GM23248 (cell line): ENCODE data around the gene PIM1. TPM values are rescaled to one million over a fixed set of nuclear protein-coding genes. Genes with fewer than 3 reads are reported as not detected.
A peak's percentile ranks its signal among the peaks of the same experiment; 100 is the strongest.

Experiments used
- DNase-seq: peaks from one replicate; pipeline ENCODE4 v3.0.0-alpha.2; 2015
- H2AFZ ChIP-seq: fragments of 200-600 bp; sonication (generic); 2 replicates; pipeline ENCODE4 v1.6.1; 2016; ENCODE audit warnings: antibody characterized with exemption
- H3F3A ChIP-seq: fragments of 200-600 bp; sonication (generic); 2 replicates; pipeline ENCODE4 v1.6.1; 2016; ENCODE audit warnings: mild to moderate bottlenecking, antibody characterized with exemption, mixed run types; ENCODE audit not compliant: insufficient read depth
- H3K27ac ChIP-seq: fragments of 200-600 bp; sonication (generic); 2 replicates; pipeline ENCODE4 v1.5.1; 2016; ENCODE audit warnings: mild to moderate bottlenecking
- H3K27me3 ChIP-seq: fragments of 200-600 bp; sonication (generic); replicated peaks from 2 replicates; pipeline ENCODE4 v1.6.1; 2016; ENCODE audit warnings: mild to moderate bottlenecking; ENCODE audit not compliant: insufficient read depth
- H3K36me3 ChIP-seq: fragments of 200-600 bp; sonication (generic); 2 replicates; pipeline ENCODE4 v1.6.1; 2016; ENCODE audit warnings: low read depth, mild to moderate bottlenecking
- H3K4me1 ChIP-seq: fragments of 200-600 bp; sonication (generic); 2 replicates; pipeline ENCODE4 v1.6.1; 2016; ENCODE audit warnings: mild to moderate bottlenecking; ENCODE audit not compliant: insufficient read depth
- H3K4me2 ChIP-seq: fragments of 200-600 bp; sonication (generic); one replicate; pipeline ENCODE4 v1.6.1; 2016; ENCODE audit warnings: mild to moderate bottlenecking; ENCODE audit not compliant: unreplicated experiment
- H3K4me3 ChIP-seq: fragments of 200-600 bp; sonication (generic); 2 replicates; pipeline ENCODE4 v1.5.1; 2016; ENCODE audit warnings: mild to moderate bottlenecking
- H3K79me2 ChIP-seq: fragments of 200-600 bp; sonication (generic); 2 replicates; pipeline ENCODE4 v1.6.1; 2016; ENCODE audit warnings: mild to moderate bottlenecking; ENCODE audit not compliant: insufficient read depth
- H3K9ac ChIP-seq: fragments of 200-600 bp; sonication (generic); 2 replicates; pipeline ENCODE4 v1.6.1; 2016; ENCODE audit warnings: mild to moderate bottlenecking
- H3K9me2 ChIP-seq: fragments of 200-600 bp; sonication (generic); 2 replicates; pipeline ENCODE4 v1.6.1; 2016; ENCODE audit warnings: mixed run types, mild to moderate bottlenecking, moderate library complexity; ENCODE audit not compliant: insufficient read depth
- H3K9me3 ChIP-seq: fragments of 200-600 bp; sonication (generic); one replicate; pipeline ENCODE4 v1.6.1; 2017; ENCODE audit warnings: low read depth
- H4K20me1 ChIP-seq: fragments of 200-600 bp; sonication (generic); 2 replicates; pipeline ENCODE4 v1.6.0; 2016; ENCODE audit not compliant: insufficient read depth
- EZH2 ChIP-seq: fragments of 200-600 bp; sonication (generic); IDR thresholded peaks from 2 replicates; pipeline ENCODE4 v1.6.1; 2018; ENCODE audit warnings: antibody characterized with exemption, mild to moderate bottlenecking; ENCODE audit not compliant: insufficient read depth, poor library complexity, severe bottlenecking
- EZH2phosphoT487 ChIP-seq: fragments of 200-600 bp; sonication (generic); IDR thresholded peaks from 2 replicates; pipeline ENCODE4 v1.6.1; 2018; ENCODE audit warnings: antibody characterized with exemption, moderate library complexity, mild to moderate bottlenecking, low read depth; ENCODE audit not compliant: insufficient read depth
- WGBS, 2 experiments: methylation state at CpG; one replicate each; pipeline ENCODE4 v1.1.6; 2015 to 2017; ENCODE audit warnings: low lambda C conversion rate in 2 of 2, low coverage in 1 of 2; ENCODE audit errors: missing lambda C conversion rate in 2 of 2; 5-methylcytosine and 5-hydroxymethylcytosine counted together
- in situ Hi-C: fragments of 300-500 bp; cut with MboI; formaldehyde crosslinking; loops from 2 replicates; pipeline ENCODE4 v1.15.0; 2020
- polyA plus RNA-seq: library from polyadenylated mRNA; unstranded; fragments of >200 nt; fragmentation: Nextera tagmentation; extraction: Ambion mirVana; gene quantifications from 2 replicates; pipeline ENCODE4 v1.2.1, GENCODE V29; 2016
- total RNA-seq: library from RNA; depleted of rRNA; stranded (reverse); fragments of >200 nt; shearing (Covaris generic); gene quantifications from 2 replicates; pipeline ENCODE4 v1.2.3, GENCODE V29; 2014

PIM1 gene
- total and polyA plus RNA-seq, 2 experiments from 2014 or later = 12.0 to 15.5 TPM

DNA sequence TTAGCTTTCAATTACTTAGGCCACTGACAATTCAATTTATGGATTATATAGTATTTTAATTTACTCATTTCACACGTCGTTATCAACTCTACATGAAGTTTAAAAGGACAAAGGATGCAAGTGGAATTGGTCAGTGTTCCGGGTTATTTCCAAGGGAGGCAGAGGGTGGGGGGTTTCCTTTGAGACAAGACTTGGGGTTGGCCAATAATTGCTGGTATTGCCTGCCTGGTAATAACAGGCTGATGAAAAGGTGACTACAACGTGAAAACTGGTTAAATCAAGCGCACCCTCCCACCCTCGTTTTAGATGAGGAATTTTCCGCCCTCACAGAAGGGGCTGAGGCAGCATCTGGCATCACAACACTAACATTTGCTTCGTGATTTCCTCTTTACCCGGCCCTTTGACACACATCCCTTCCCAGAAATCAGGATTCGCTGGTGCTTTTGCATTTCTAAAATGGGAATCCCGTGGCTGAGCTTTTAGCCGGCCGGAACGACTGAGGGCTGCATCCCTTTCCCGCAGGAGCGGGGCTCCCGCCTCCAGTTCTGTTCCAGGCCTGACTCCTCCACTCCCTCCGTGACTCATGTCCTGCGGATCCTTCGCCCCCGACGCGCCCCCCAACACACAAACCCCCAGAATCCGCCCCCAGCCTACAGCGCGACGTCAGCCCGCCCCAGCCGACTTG lies 999 bp upstream of the PIM1 start:
- in situ Hi-C loops = no loop called here
- 1 to 3% methylated on average over 18 to 27 of the region's 29 CpGs for WGBS, 2 experiments
- no peak for TF ChIP-seq EZH2phosphoT487
- TF ChIP-seq EZH2 = no peak
- peak overlapping the region; percentile 76 for H3K4me2 ChIP-seq
- peak overlapping the region; percentile 67 for H3K4me3 ChIP-seq
- peaks cover 17% of the 10 kb centered on the region for H3K36me3 ChIP-seq
- H3F3A ChIP-seq = peaks cover 10% of the 10 kb centered on the region; the same call in 1 of the 2 replicates
- no peaks in the 10 kb centered on the region for H4K20me1 ChIP-seq
- peak overlapping the region; percentile 93 for H3K27ac ChIP-seq
- H3K9me2 ChIP-seq = no peaks in the 10 kb centered on the region
- peak overlapping the region; percentile 54 for H2AFZ ChIP-seq
- no peaks in the 10 kb centered on the region for H3K9me3 ChIP-seq
- H3K79me2 ChIP-seq = peaks cover 10% of the 10 kb centered on the region; the same call in 1 of the 2 replicates
- H3K27me3 ChIP-seq = no peaks in the 10 kb centered on the region
- DNase-seq = peak; percentile 90
- H3K9ac ChIP-seq = peak overlapping the region; percentile 90
- H3K4me1 ChIP-seq = peaks cover 15% of the 10 kb centered on the region

DNA sequence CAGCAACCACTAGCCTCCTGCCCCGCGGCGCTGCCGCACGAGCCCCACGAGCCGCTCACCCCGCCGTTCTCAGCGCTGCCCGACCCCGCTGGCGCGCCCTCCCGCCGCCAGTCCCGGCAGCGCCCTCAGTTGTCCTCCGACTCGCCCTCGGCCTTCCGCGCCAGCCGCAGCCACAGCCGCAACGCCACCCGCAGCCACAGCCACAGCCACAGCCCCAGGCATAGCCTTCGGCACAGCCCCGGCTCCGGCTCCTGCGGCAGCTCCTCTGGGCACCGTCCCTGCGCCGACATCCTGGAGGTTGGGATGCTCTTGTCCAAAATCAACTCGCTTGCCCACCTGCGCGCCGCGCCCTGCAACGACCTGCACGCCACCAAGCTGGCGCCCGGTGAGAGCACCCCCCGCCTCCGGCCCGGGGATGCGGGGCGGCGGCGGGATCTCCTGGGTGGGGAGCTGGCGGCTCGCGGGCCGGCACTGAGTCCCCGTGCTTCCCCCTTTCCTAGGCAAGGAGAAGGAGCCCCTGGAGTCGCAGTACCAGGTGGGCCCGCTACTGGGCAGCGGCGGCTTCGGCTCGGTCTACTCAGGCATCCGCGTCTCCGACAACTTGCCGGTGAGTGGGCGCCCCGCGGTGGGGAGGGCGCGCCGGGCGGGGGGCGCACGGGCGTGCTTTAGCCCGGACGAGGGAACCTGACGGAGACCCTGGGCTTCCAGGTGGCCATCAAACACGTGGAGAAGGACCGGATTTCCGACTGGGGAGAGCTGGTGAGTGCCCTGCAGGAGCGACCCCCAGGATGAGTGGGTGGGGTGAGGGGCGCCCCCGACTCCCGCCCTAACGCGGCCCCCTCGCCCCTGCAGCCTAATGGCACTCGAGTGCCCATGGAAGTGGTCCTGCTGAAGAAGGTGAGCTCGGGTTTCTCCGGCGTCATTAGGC lies 585 bp downstream of the PIM1 start:
- Histone ChIP-seq H3K27me3 (no peaks in the 10 kb centered on the region), H3F3A (peaks cover 13% of the 10 kb centered on the region; the same call in 1 of the 2 replicates), H3K36me3 (peaks cover 30% of the 10 kb centered on the region), H3K4me2 (peak overlapping the region; percentile 95), H3K9ac (peak overlapping the region; percentile 96), H2AFZ (0 out of 2 replicates have a peak overlapping the region, but pooled peaks have one; percentile 2), H3K9me3 (no peaks in the 10 kb centered on the region), H3K9me2 (no peaks in the 10 kb centered on the region), H3K4me1 (peaks cover 15% of the 10 kb centered on the region), H3K27ac (peak overlapping the region; percentile 83), H3K4me3 (peak overlapping the region; percentile 86), H4K20me1 (no peaks in the 10 kb centered on the region), H3K79me2 (peaks cover 10% of the 10 kb centered on the region; the same call in 1 of the 2 replicates)
- TF ChIP-seq EZH2phosphoT487 (no peak), EZH2 (no peak)
- in situ Hi-C loops = loop anchor here (10.0 kb wide), 1 partner anchor 116 kb away; no protein-coding TSS in a partner anchor
- peak; percentile 75 for DNase-seq
- WGBS, 2 experiments = 1% methylated on average over 37 to 67 of the region's 92 CpGs

DNA sequence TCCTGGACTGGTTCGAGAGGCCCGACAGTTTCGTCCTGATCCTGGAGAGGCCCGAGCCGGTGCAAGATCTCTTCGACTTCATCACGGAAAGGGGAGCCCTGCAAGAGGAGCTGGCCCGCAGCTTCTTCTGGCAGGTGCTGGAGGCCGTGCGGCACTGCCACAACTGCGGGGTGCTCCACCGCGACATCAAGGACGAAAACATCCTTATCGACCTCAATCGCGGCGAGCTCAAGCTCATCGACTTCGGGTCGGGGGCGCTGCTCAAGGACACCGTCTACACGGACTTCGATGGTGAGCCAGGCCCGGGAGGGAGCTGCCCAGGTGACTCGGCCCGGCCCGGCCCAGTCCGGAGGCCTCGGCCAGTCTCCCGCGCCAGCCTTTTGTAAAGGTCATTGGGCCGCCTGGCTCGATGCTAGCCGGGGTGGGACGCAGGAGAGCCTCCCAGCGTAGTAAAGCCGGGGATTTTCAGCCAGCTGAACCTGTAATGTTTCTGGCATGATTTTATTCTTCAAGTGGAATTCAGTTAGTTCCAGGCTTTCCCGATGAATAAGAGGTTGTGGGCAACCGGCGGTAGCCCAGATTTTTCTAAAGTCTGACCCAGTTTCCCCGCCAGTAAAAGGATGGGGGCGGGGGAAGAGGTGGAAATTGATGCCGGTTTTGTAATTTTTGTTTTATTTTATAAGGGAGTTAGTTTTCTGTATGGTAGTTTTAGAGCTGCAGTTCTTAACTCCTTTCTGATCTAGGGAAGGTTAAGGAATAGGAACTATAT lies 1.4 kb downstream of the PIM1 start:
- Histone ChIP-seq H2AFZ (no peak overlapping the region), H3K9me3 (no peaks in the 10 kb centered on the region), H3F3A (peaks cover 15% of the 10 kb centered on the region; the same call in 1 of the 2 replicates), H3K4me3 (peak overlapping the region; percentile 86), H3K27me3 (no peaks in the 10 kb centered on the region), H3K9me2 (no peaks in the 10 kb centered on the region), H3K4me1 (peaks cover 15% of the 10 kb centered on the region), H3K27ac (peak overlapping the region; percentile 83), H3K79me2 (peaks cover 10% of the 10 kb centered on the region; the same call in 1 of the 2 replicates), H3K9ac (peak overlapping the region; percentile 96), H3K4me2 (peak overlapping the region; percentile 95), H4K20me1 (no peaks in the 10 kb centered on the region), H3K36me3 (peaks cover 34% of the 10 kb centered on the region)
- in situ Hi-C loops = loop anchor here (10.0 kb wide), 1 partner anchor 117 kb away; no protein-coding TSS in a partner anchor
- WGBS, 2 experiments = 0 to 1% methylated on average over 43 to 45 of the region's 45 CpGs
- peak; percentile 77 for DNase-seq
- TF ChIP-seq EZH2 (no peak), EZH2phosphoT487 (no peak)
